GM12865 (cell line): ENCODE results near the gene EML3.
"Not testable (repeated sequence)": the region's sequence is repeated elsewhere in the genome, so short reads cannot be mapped to it uniquely, and the experiment has no call there.

ENCODE experiments used
- DNase-seq: peaks from one replicate; pipeline ENCODE4 v3.0.0; 2010; ENCODE audit warnings: low read depth
- H3K4me3 ChIP-seq: 2 replicates; pipeline ENCODE4 v1.5.1; 2011; ENCODE audit warnings: mild to moderate bottlenecking, low read depth, low read length, control low read depth
- CTCF ChIP-seq: IDR thresholded peaks from 2 replicates; pipeline ENCODE4 v1.5.1; 2011; ENCODE audit warnings: low read length, control low read depth, low read depth, inconsistent platforms; ENCODE audit not compliant: insufficient read depth; ENCODE audit errors: missing control alignments

Gene EML3

GRCh38 chr11:62595124-62595523 is 17.5 kb downstream of the EML3 start:
- no peak overlapping the region for H3K4me3 ChIP-seq
- DNase-seq: no peak
- no peak for TF ChIP-seq CTCF

- H3K4me3 ChIP-seq: no peak overlapping the region
- peak; percentile 85 for DNase-seq
- peak; percentile 76 for TF ChIP-seq CTCF
Observed at GRCh38 chr11:62593434-62594044, 19.0 kb downstream of the EML3 start.

GRCh38 chr11:62592989-62593421 is 19.6 kb downstream of the EML3 start:
- TF ChIP-seq CTCF: no peak
- DNase-seq: no peak
- H3K4me3 ChIP-seq: no peak overlapping the region

- DNase-seq: peak; percentile 43
- H3K4me3 ChIP-seq: peak overlapping the region; percentile 69
- no peak for TF ChIP-seq CTCF
Observed at GRCh38 chr11:62592146-62592815, 20.3 kb downstream of the EML3 start.

GRCh38 chr11:62591448-62592145 is 21.0 kb downstream of the EML3 start, which contains the start of gene TUT1:
Gene TUT1, minus strand, starts transcription at chr11:62591523. Its CDS starts 38 bp downstream, at chr11:62591485.
- H3K4me3 ChIP-seq: peak within 1 kb of the TSS; percentile 69
- peak; percentile 99 for DNase-seq
- no peak for TF ChIP-seq CTCF

GRCh38 chr11:62588966-62589637 is 23.5 kb downstream of the EML3 start:
- no peak overlapping the region for H3K4me3 ChIP-seq
- peak; percentile 8 for TF ChIP-seq CTCF
- no peak for DNase-seq

- DNase-seq, H3K4me3 ChIP-seq: not testable (repeated sequence)
Observed at GRCh38 chr11:62585356-62585755, 27.2 kb downstream of the EML3 start.

- not testable (repeated sequence) for DNase-seq, H3K4me3 ChIP-seq
Observed at GRCh38 chr11:62581735-62582134, 30.8 kb downstream of the EML3 start.
